Amniotic stem cell (primary cell): Measurements from ENCODE around the gene SLC38A11.
"Not testable (repeated sequence)": the region's sequence is repeated elsewhere in the genome, so short reads cannot be mapped to it uniquely, and the experiment has no call there.

ENCODE experiments used
- DNase-seq: peaks from one replicate; lab custom pipeline; 2025; lab: John Stamatoyannopoulos, UW

The SLC38A11 gene

GRCh38 chr2:164877927-164878326 is 77.4 kb downstream of the SLC38A11 start:
- DNase-seq: no peak

DNA sequence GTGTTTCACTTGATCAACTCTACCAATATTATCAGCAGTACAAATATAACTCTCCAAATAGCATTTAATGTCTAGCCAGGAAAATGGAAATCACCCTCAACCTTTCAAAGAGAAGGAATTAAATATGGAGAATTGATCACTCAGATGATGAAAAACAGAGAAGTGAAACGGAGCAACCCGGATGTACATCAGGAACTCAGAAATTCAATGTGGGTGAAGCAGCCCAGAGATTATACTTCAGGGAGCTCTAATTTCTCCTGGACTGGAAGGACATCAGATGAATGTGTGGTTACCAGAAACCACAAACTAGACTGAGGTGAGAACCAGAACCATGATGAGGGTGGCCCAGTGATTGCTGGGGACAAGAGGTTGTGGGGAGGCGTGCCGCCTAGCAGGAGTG is 78.2 kb downstream of the SLC38A11 start:
- DNase-seq: no peak

DNA sequence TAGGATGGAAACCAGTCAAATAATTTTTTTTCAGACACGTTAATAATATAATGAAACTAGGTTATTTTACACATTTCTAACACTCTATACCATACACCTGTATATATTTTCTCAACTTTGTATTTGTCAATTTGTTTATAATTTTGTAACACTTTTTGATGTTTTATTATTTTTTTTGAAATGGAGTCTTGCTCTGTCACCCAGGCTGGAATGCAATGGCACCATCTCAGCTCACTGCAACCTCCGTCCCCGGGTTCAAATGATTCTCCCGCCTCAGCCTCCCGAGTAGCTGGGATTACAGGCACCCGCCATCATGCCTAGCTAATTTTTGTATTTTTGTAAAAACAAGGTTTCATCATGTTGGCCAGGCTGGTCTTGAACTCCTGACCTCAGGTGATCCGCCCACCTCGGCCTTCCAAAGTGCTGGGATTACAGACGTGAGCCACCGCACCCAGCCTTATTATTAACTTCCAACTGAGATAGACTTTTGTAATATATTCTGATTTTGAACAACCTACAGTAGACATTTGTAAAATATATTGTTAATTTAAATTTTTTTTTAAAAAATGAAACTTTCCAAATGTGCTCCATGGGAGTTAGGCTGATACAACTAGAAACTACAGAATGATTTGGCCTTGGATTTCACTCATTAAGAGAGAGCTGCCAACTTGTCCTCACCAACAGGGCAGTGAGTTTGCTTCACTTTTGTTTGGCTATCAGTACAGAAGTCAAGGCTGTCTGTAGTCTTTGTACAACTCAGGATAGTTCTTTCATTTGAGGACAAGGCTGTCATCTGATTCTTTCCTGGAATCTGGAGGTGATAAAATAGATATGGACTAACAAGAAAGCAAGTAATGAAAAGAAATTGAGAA is 79.8 kb downstream of the SLC38A11 start:
- no peak for DNase-seq

- no peak for DNase-seq
Measured at GRCh38 chr2:164873210-164873908, 82.0 kb downstream of the SLC38A11 start.

GRCh38 chr2:164871404-164871803 is 83.9 kb downstream of the SLC38A11 start:
- no peak for DNase-seq

- DNase-seq: no peak
Measured at GRCh38 chr2:164869420-164869772, 85.9 kb downstream of the SLC38A11 start.

- no peak for DNase-seq
Measured at GRCh38 chr2:164868563-164869419, 86.5 kb downstream of the SLC38A11 start.

- no peak for DNase-seq
Measured at GRCh38 chr2:164867779-164868397, 87.4 kb downstream of the SLC38A11 start.

- DNase-seq: not testable (repeated sequence)
Measured at GRCh38 chr2:164866381-164866780, 88.9 kb downstream of the SLC38A11 start.

GRCh38 chr2:164860694-164861042 is 94.7 kb downstream of the SLC38A11 start:
- no peak for DNase-seq

DNA sequence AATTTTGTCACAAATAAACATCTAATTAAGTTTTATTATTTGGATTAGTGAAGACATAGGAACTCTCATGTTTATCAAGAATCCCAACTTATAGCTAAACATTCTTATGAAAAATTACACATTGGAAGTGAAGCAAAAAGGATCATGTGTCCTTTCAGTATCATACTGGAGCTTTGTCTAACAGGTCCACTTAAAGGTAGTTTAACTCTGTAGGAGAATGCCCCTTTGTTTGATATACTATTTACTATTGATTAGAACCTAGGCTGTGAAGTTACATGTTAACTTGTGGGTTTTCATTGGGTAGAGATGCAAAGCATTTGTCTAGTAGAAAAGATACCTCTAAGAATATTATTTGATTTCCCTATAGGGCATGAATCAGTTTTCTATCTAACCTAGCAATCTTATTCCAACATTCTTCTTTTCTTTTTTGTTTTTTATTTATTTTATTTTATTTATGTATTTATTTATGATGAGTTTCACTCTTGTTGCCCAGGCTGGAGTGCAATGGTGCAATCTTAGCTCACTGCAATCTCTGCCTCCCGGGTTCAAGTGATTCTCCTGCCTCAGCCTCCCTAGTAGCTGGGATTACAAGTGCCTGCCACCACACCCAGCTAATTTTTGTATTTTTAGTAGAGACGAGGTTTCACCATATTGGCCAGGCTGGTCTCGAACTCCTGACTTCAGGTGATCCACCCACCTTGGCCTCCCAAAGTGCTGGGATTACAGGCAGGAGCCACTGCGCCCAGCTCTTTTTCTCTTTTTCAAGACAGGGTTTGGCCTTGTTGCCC is 95.2 kb downstream of the SLC38A11 start:
- not testable (repeated sequence) for DNase-seq

- no peak for DNase-seq
Measured at GRCh38 chr2:164859251-164859818, 96.0 kb downstream of the SLC38A11 start.

- no peak for DNase-seq
Measured at GRCh38 chr2:164852086-164852485, 103.2 kb downstream of the SLC38A11 start.

GRCh38 chr2:164850235-164850634 is 105.1 kb downstream of the SLC38A11 start:
- no peak for DNase-seq

- no peak for DNase-seq
Measured at GRCh38 chr2:164849506-164849905, 105.8 kb downstream of the SLC38A11 start.

DNA sequence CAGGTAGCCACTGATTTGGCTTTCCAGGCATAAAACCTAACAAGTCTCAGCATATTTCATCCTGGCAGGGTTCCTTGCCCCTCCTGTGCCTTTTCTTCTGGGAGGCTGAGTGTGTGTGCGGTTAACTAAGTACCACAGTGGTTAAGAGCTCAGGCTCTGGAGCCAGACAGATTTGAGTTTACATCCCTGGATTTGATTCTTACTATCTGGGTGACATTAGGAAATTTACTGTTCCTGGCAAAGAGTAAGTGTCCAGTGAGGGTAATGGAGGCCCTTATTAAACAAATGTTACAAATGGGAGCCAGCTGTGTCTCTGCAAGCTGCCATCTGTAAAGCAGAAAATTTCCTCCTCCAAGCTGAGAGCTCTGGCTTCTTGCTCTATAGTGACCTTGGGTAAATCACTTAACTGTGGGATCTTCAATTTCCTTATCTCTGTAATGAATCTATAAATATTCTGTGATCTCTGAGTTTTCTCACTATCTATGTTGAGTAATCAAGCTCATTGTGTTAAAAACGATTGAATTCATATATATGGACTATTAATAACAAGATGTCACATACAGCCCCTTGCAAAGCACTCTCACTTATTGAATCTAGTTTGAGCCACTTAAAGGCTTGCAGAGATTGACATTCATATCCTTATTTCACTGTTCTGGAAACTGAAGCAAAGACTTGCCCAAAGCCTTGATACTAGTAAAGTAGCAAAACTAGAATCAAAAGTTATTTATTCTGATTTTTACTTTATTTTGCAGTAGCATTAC is 107.2 kb downstream of the SLC38A11 start:
- no peak for DNase-seq

DNA sequence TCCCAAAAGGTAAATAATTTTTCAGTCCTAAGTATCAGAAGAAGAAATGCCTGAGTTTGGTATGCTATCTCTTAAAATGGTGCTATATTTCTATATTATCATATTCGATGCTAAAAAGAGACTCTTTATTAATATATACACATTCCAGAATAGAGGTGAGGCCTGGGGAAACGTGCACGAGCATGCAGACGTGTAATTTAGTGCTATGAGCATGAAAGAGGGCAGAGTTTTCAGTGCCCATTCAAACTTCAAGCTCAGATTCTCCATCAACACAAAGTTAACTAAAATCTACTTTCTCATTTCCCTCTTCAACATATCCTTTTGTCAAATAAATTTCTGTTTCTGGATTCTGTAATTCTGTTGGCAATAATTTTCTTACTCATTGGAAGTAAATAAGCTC is 108.0 kb downstream of the SLC38A11 start:
- no peak for DNase-seq

DNA sequence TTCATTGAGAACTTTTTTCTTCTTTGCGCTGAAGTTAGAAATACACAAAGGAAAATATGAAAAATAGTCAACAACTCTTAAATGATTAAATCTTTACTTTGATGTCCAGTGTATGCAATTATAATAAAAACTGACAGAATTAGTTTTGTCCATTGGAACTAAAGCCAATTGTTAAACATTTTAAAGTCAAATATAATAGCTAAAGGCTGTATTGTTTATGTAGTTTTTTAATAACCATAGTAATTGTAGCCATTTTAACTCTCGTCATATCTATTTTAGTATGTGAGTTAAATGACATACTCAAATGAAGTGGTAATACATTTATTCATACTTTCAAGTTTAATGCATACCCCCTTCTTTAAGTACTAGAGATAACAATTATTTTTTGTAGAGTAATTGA is 109.0 kb downstream of the SLC38A11 start:
- no peak for DNase-seq
